ENCODE data around the gene FBRSL1. TPM values are rescaled to one million over a fixed set of nuclear protein-coding genes. Genes with fewer than 3 reads are reported as not detected.

FBRSL1 gene
- total RNA-seq, 4 donors from 2014 or later = 23.3 to 306 (median 49.7) TPM

GRCh38 chr12:132483612-132484011 lies 6.3 kb upstream of the FBRSL1 start:
- in situ Hi-C loops (cut with MboI; ENCODE audit: low pct_ligation_motif_present in 1 of 4, low pct_unique_long_range_greater_than_20kb in 1 of 4, low sequenced_read_pairs in 3 of 4) (no loop called here), intact Hi-C loops (cut with DNase I; ENCODE audit: low total_unique reads) (no loop called here)
- no peaks in the 10 kb centered on the region for H3K27me3 ChIP-seq
- no peaks in the 10 kb centered on the region for H3K9me3 ChIP-seq
- peaks cover 0 to 6% (median 1%) of the 10 kb centered on the region in 4 donors for H3K4me1 ChIP-seq
- no peak for TF ChIP-seq CTCF (IDR thresholded peaks at IDR 0.05)
- H3K27ac ChIP-seq = no peak overlapping the region
- H3K36me3 ChIP-seq = no peaks in the 10 kb centered on the region
- DNase-seq = no peak
- no peak overlapping the region for H3K4me3 ChIP-seq
- WGBS, 2 donors (ENCODE audit: low coverage in 1 of 2) = 84% methylated on average over 17 of the region's 17 CpGs; no CpG with 5 or more reads in 1 of the 2 donors

- no peak overlapping the region for H3K27ac ChIP-seq
- in situ Hi-C loops (cut with MboI; ENCODE audit: low pct_ligation_motif_present in 1 of 4, low pct_unique_long_range_greater_than_20kb in 1 of 4, low sequenced_read_pairs in 3 of 4) = no loop called here
- peaks cover 0 to 12% (median 7%) of the 10 kb centered on the region in 4 donors for H3K4me1 ChIP-seq
- TF ChIP-seq EP300 (IDR thresholded peaks at IDR 0.05; ENCODE audit: low read depth) (no peak), CTCF (IDR thresholded peaks at IDR 0.05) (no peak), POLR2AphosphoS5 (IDR thresholded peaks at IDR 0.05) (no peak), POLR2A (IDR thresholded peaks at IDR 0.05) (no peak)
- 82 to 100% methylated on average over 1 to 18 of the region's 28 CpGs for WGBS, 2 donors (ENCODE audit: low coverage in 1 of 2)
- H3K9me3 ChIP-seq = no peaks in the 10 kb centered on the region
- no peaks in the 10 kb centered on the region for H3K27me3 ChIP-seq
- no peak overlapping the region for H3K4me3 ChIP-seq
- no peak for DNase-seq
- H3K36me3 ChIP-seq = no peaks in the 10 kb centered on the region
- intact Hi-C loops (cut with DNase I; ENCODE audit: low total_unique reads) = no loop called here
Measured at GRCh38 chr12:132484183-132484890, 5.6 kb upstream of the FBRSL1 start.

GRCh38 chr12:132484891-132485441 lies 5.0 kb upstream of the FBRSL1 start:
- H3K36me3 ChIP-seq = no peaks in the 10 kb centered on the region
- no peak overlapping the region for H3K27ac ChIP-seq
- no peaks in the 10 kb centered on the region for H3K9me3 ChIP-seq
- no peak for DNase-seq
- H3K4me1 ChIP-seq = peaks cover 0 to 12% (median 8%) of the 10 kb centered on the region in 4 donors
- TF ChIP-seq EP300 (IDR thresholded peaks at IDR 0.05; ENCODE audit: low read depth) = no peak
- TF ChIP-seq POLR2A (IDR thresholded peaks at IDR 0.05) = no peak
- no peak overlapping the region for H3K4me3 ChIP-seq
- in situ Hi-C loops (cut with MboI; ENCODE audit: low pct_ligation_motif_present in 1 of 4, low pct_unique_long_range_greater_than_20kb in 1 of 4, low sequenced_read_pairs in 3 of 4) (no loop called here), intact Hi-C loops (cut with DNase I; ENCODE audit: low total_unique reads) (loop anchor here (5.0 kb wide), 1 partner anchor 438 kb away; no protein-coding TSS in a partner anchor)
- no peaks in the 10 kb centered on the region for H3K27me3 ChIP-seq
- 43 to 68% methylated on average over 5 to 16 of the region's 16 CpGs for whole genome bisulfite sequencing, 2 donors (ENCODE audit: low coverage in 1 of 2)

- TF ChIP-seq EP300 (IDR thresholded peaks at IDR 0.05; ENCODE audit: low read depth) (no peak), POLR2AphosphoS5 (IDR thresholded peaks at IDR 0.05) (no peak), POLR2A (IDR thresholded peaks at IDR 0.05) (no peak), CTCF (IDR thresholded peaks at IDR 0.05) (no peak)
- intact Hi-C loops (cut with DNase I; ENCODE audit: low total_unique reads) = loop anchor here (5.0 kb wide), 1 partner anchor 438 kb away; no protein-coding TSS in a partner anchor
Measured at GRCh38 chr12:132485619-132486018, 4.3 kb upstream of the FBRSL1 start.

More at GRCh38 chr12:132485619-132486018, 4.3 kb upstream of the FBRSL1 start:
- H3K4me1 ChIP-seq = peaks cover 0 to 12% (median 8%) of the 10 kb centered on the region in 4 donors
- H3K27me3 ChIP-seq = no peaks in the 10 kb centered on the region
- H3K27ac ChIP-seq = no peak overlapping the region
- no peak overlapping the region for H3K4me3 ChIP-seq
- no peaks in the 10 kb centered on the region for H3K9me3 ChIP-seq
- 87 to 88% methylated on average over 5 to 8 of the region's 8 CpGs for WGBS, 2 donors (ENCODE audit: low coverage in 1 of 2)
- H3K36me3 ChIP-seq = no peaks in the 10 kb centered on the region
- DNase-seq = no peak
- in situ Hi-C loops (cut with MboI; ENCODE audit: low pct_ligation_motif_present in 1 of 4, low pct_unique_long_range_greater_than_20kb in 1 of 4, low sequenced_read_pairs in 3 of 4) = no loop called here

Measured in transverse colon (tissue), 4 donors.